HTR-8/SVneo (cell line): ENCODE measurements around the gene INPP5E.
"Not testable (repeated sequence)": the region's sequence is repeated elsewhere in the genome, so short reads cannot be mapped to it uniquely, and the experiment has no call there.

Source experiments
- DNase-seq: peaks from one replicate; pipeline ENCODE4 v3.0.0; 2011; ENCODE audit warnings: low spot score, mixed read lengths; ENCODE audit not compliant: insufficient read length
- FAIRE-seq: peaks from 2 replicates; lab custom pipeline; 2011; peaks lifted over from hg19 to GRCh38; lab: Jason Lieb, UNC

INPP5E gene

DNA sequence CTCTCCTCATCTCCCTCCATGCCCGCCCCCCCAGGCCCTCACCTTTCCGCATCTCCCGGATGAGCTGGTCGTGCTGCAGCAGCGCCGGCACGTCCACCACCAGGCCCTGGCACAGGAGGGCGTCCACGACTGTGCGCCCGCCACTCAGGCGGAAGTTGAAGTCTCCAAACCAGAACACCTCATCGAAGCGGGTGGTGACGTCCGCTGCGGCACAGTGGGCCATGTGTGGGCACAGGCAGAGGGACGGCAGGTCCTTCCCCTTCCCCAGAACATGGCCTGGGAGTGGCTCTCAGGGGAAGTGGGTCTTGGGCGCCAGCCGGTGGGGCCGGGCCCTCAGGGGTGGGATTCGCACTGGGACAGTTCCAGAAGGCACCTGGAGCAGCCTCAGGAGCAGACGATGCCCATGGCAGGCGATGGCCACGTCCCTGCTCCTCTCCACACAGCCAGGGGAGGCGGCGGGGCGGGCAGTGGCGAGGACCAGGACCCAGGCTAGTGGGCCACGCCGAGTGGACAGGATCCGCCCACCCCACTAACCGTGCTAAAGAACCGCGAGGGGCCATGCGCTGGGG, 7.8 kb downstream of the INPP5E start:
- no peak for FAIRE-seq
- DNase-seq, result no peak

GRCh38 chr9:136430588-136431234, 8.9 kb downstream of the INPP5E start:
- DNase-seq, result no peak
- FAIRE-seq, result no peak

GRCh38 chr9:136429683-136430491, 9.8 kb downstream of the INPP5E start:
- DNase-seq (no peak), FAIRE-seq (no peak)

- FAIRE-seq (no peak), DNase-seq (no peak)
These were observed 10.5 kb downstream of the INPP5E start for GRCh38 chr9:136429075-136429628.

DNA sequence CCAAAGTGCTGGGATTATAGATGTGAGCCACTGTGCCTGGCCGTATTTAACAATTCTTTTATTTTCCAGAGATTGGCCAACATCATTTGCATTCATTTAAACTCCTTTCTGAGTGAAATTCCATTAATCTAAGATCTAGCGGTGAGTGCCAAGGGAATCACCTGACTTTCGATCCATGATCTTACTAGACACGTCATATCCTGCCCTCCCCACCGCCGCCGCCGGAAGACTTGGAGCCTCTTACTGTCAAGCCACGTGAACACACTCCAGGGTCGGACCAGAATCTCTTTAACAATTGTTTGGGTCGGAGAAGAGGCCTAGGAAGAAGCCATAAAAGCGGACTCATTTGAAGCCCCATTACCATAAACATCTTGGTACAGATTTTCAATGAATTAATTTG, 12.9 kb downstream of the INPP5E start:
- no peak for DNase-seq
- no peak for FAIRE-seq

DNA sequence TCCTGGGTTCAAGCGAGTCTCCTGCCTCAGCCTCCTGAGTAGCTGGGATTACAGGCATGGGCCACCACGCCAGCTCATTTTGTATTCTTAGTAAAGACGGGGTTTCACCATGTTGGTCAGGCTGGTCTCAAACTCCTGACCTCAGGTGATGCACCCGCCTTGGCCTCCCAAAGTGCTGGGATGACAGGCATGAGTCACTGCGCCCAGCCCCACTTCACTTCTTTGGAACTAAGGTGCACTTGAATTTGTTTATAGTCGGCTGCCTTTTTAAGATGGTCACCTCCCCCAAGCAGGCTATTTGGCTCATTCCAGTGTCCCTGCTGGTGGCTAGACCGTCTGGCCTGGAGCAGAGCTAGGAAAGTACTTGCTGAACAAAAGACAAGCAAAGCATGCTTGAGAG, 14.3 kb downstream of the INPP5E start:
- FAIRE-seq, result not testable (repeated sequence)

GRCh38 chr9:136424750-136425362, 14.8 kb downstream of the INPP5E start:
- FAIRE-seq, result no peak
- no peak for DNase-seq

More for the DNA sequence above, 14.3 kb downstream of the INPP5E start:
- not testable (repeated sequence) for DNase-seq

DNA sequence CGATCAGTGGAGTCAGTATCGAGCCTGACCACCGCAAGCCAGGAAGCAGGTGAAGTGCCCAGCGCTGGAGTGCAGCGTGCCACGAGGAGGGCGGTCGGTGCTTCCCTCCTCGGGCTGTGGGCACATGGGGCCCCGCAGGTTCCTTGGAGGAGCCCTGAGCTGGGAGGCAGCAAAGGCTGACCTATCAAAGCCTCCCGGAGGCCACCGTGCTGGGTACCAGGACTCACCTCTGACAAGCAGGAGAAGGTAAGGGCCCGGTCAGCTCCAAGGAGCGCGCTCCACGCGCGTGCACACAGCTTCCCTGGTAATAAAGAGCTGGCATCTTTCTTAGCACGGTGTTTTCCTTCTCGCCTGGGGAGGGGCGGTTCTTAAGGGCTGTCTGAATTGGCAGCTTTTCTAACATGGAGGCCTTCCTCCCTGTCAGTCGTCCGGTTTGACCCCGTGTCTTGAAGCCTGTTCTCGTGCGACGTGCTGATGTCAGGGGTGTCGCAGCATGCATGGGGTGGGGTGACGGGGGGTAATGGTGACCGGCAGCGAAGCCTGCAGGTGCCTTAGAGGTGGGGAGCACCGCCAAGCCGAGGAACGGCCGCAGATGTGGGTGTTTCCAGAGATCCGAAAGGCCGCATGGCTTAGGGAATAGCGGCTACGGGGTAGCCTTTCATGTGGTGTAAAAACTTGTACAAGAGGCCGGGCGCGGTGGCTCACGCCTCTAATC, 16.1 kb downstream of the INPP5E start:
- FAIRE-seq, result no peak
- no peak for DNase-seq

DNA sequence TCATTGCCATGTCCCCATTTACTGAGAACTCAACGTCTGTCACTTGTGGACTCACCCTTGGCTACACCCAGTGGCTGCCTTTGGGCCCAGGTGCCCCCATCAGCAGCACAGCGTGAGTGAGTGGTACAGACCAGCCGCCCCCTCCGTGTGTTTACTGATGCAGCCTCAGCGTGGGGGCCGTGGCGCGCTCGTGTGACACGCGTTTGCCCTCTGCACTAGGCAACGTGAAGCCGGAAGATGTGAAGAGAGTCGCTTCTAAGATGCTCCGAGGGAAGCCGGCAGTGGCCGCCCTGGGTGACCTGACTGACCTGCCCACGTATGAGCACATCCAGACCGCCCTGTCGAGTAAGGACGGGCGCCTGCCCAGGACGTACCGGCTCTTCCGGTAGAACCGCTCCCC, 16.8 kb downstream of the INPP5E start:
- FAIRE-seq, result no peak
- no peak for DNase-seq

- FAIRE-seq, result no peak
- DNase-seq, result no peak
These were observed 17.9 kb downstream of the INPP5E start for GRCh38 chr9:136421791-136422190.

DNA sequence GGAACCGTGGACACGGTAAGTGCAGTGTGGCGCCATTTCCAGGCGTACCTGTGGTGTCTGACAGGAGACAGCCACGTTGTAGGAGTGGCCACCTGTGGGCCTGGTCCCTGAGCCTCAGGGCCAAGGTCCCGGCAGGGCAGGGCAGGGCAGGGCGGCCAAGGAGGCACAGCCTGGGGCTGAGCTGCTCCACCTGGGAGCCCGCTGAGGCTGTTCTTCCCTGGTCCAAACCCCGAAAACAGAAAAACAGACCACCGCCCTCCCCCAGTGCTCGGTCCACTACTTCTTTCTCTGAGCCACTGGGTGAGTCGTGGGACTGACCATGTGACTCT, 20.6 kb downstream of the INPP5E start:
- FAIRE-seq (no peak), DNase-seq (no peak)

DNA sequence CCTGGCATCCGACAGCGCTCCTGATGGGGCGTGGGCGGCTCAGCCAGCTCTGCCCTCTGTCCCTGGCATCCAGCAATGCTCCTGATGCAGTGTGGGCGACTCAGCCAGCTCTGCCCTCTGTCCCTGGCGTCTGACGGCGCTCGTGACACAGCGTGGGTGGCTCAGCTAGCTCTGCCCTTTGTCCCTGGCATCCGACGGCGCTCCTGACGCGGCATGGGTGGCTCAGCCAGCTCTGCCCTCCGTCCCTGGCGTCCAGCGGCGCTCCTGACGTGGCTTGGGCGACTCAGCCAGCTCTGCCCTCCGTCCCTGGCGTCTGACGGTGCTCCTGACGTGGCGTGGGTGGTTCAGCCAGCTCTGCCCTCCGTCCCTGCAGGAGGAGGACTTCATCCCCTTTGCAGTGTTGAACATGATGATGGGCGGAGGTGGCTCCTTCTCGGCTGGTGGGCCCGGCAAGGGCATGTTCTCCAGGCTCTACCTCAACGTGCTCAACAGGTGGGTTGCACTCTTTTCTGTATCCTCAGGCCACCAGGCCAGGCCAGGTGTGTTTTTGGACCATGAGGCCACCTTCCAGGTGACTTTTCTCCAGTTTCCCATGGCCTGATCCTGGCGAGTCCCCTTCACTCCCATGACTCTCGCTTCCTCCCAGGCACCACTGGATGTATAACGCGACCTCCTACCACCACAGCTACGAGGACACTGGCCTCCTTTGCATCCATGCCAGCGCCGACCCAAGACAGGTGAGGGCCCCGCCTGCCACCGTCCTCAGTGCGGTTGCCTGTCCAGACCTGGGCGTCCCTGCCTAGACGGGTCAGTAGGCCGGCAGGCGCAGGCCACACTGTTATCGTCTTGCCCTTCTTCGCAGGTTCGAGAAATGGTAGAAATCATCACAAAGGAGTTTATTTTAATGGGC, 21.2 kb downstream of the INPP5E start:
- FAIRE-seq, result no peak

DNA sequence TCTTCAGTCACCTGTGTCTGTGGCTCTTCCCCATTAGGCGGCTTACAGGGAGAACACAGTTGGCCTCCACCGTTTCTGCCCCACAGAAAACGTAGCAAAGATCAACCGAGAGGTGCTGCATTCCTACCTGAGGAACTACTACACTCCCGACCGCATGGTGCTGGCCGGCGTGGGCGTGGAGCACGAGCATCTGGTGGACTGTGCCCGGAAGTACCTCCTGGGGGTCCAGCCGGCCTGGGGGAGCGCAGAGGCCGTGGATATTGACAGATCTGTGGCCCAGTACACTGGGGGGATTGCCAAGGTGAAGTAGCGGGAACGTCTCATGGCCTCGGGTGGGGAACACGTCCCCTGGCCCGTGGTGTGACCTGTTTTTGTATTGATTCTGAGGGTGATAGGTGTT, 22.7 kb downstream of the INPP5E start:
- no peak for FAIRE-seq
- DNase-seq, result no peak

More for the DNA sequence above, 21.2 kb downstream of the INPP5E start:
- no peak for DNase-seq

GRCh38 chr9:136416427-136416826, 23.2 kb downstream of the INPP5E start:
- no peak for FAIRE-seq

DNA sequence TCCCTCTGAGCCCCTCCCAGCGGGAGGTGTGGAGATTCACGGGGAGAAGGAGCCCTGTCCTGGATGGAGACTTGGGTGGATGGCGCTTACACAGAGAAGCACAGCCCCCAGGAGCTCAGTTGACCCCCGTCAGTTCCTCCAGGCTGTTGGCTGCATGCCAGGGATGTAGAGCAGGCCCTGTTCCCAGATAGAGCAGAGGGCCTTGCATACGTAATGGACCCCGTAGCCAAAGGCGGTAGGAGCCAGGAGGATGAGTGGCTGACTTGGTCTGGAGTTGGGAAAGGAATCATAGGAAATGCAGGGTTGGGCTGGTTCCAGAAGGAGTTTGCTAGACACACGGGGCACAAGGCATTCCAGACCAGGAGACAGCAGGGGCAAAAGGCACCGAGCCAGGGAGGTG, 26.7 kb downstream of the INPP5E start:
- DNase-seq, result no peak
- FAIRE-seq, result no peak

More at GRCh38 chr9:136416427-136416826, 23.2 kb downstream of the INPP5E start:
- no peak for DNase-seq

GRCh38 chr9:136411378-136411777, 28.3 kb downstream of the INPP5E start:
- DNase-seq (no peak), FAIRE-seq (no peak)

DNA sequence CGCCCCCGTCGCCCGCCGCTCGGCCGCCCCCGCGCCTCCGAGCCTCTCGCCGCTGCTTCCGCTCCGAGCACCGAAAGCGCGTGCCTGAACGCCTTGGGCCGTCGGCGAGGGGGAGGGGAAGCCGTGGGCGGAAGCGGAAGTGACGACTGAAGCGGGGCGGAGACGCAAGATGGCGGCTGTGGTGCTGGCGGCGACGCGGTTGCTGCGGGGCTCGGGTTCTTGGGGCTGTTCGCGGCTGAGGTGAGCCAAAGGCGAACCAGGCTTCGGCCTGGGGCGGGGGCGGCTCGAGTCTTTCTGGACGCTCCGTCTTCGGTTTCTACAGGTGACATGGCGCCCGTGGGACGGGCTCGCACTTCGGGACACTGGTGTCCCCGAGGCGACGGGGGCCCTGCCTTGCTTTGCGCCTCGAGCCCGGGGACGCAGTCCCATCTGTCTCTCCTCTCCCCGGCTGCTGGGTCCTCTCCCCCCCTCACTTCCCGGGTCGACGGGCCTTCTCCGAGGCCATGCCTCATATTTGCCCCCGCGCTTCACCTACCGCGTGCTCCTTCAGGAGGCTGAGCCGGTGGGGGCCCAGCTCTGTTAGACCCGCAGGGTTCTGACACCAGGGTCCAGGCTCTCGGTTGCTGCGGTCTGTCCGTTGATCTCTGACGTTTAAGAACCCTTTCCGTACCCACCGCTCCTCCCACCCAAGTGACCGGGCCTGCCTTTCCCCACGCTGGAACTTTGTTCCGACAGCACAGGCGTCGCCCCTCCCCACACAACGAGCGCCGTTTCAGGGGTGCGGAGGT, 29.0 kb downstream of the INPP5E start, which contains the start of the genes ENTR1 and PMPCA:
Gene ENTR1 (minus strand): TSS at position 115 of the 788 bp plus-strand sequence. CDS start 217 bp downstream, outside the sequence.
Gene PMPCA (plus strand): TSS at position 159 of the 788 bp plus-strand sequence. CDS start 11 bp downstream, at position 170.
- FAIRE-seq (peak; percentile 83), DNase-seq (peak; percentile 90)
